A673 (cell line): ENCODE data around the gene RRAGD. TPM values are rescaled to one million over a fixed set of nuclear protein-coding genes. Genes with fewer than 3 reads are reported as not detected.

Source experiments
- BruUV-seq: library from RNA; stranded (reverse); fragments of 400-500 nt; replicated peaks from 2 replicates; lab custom pipeline; 2021; lab: Mats Ljungman, UMichigan
- CTCF ChIA-PET: fragments of 300-600 bp; sonication (Branson Sonifier 250); formaldehyde crosslinking; loops from one replicate; lab custom pipeline; 2022; ENCODE audit warnings: antibody characterized with exemption; lab: Charles Lee
- POLR2A ChIA-PET: fragments of 300-600 bp; sonication (Branson Sonifier 250); formaldehyde crosslinking; loops from one replicate; lab custom pipeline; 2022; ENCODE audit warnings: antibody characterized with exemption; ENCODE audit not compliant: low non-redundant PET; lab: Charles Lee
- DNase-seq: peaks from one replicate; pipeline ENCODE4 v3.0.0-alpha.2; 2015; ENCODE audit warnings: low spot score
- H3K27ac ChIP-seq: fragments of 200-600 bp; sonication (generic); 2 replicates; pipeline ENCODE4 v1.5.1; 2016; ENCODE audit warnings: mixed run types, low read depth, mild to moderate bottlenecking, mixed read lengths, antibody characterized with exemption, low read length; ENCODE audit not compliant: poor library complexity, severe bottlenecking
- H3K27me3 ChIP-seq: fragments of 200-600 bp; sonication (generic); replicated peaks from 2 replicates; pipeline ENCODE4 v1.6.1; 2017; ENCODE audit warnings: mixed run types, low read depth, mild to moderate bottlenecking, mixed read lengths, antibody characterized with exemption, low read length; ENCODE audit not compliant: insufficient read depth, poor library complexity
- H3K36me3 ChIP-seq: fragments of 200-600 bp; sonication (generic); 2 replicates; pipeline ENCODE4 v1.6.1; 2016; ENCODE audit warnings: mixed run types, mild to moderate bottlenecking, mixed read lengths, antibody characterized with exemption, low read length; ENCODE audit not compliant: insufficient read depth, poor library complexity, severe bottlenecking
- H3K4me1 ChIP-seq: fragments of 200-600 bp; sonication (generic); 2 replicates; pipeline ENCODE4 v1.6.1; 2017; ENCODE audit warnings: mixed run types, mild to moderate bottlenecking, mixed read lengths, antibody characterized with exemption, low read length; ENCODE audit not compliant: insufficient read depth, poor library complexity, severe bottlenecking
- H3K4me3 ChIP-seq: fragments of 200-600 bp; sonication (generic); 2 replicates; pipeline ENCODE4 v1.5.1; 2016; ENCODE audit warnings: low read depth, mixed run types, mild to moderate bottlenecking, mixed read lengths, low read length; ENCODE audit not compliant: poor library complexity, severe bottlenecking
- H3K9me3 ChIP-seq: fragments of 200-600 bp; sonication (generic); 2 replicates; pipeline ENCODE4 v1.6.1; 2016; ENCODE audit warnings: mixed run types, low read depth, mild to moderate bottlenecking, mixed read lengths, antibody characterized with exemption, low read length; ENCODE audit not compliant: poor library complexity, severe bottlenecking
- CTCF ChIP-seq: fragments of 300-800, 200-600 bp; sonication (generic); conservative IDR thresholded peaks from 2 replicates; pipeline ENCODE4 v1.5.1; 2017; ENCODE audit warnings: low read depth, mild to moderate bottlenecking, antibody characterized with exemption, low read length, moderate library complexity, mixed read lengths
- EZH2 ChIP-seq: fragments of 200-600 bp; sonication (generic); IDR thresholded peaks from 2 replicates; pipeline ENCODE4 v1.6.1; 2017; ENCODE audit warnings: borderline replicate concordance, low read depth, mild to moderate bottlenecking, mixed read lengths, antibody characterized with exemption, low read length; ENCODE audit not compliant: poor library complexity, severe bottlenecking
- intact Hi-C: fragments of 100-400 bp; cut with micrococcal nuclease; formaldehyde crosslinking; loops from one replicate; pipeline ENCODE4 v1.10.0; 2022; ENCODE audit not compliant: unreplicated experiment
- total RNA-seq: library from RNA; stranded (reverse); gene quantifications from 2 replicates; pipeline ENCODE4 v1.2.3, GENCODE V29; 2021

The RRAGD gene
- total RNA-seq, 1 experiment from 2014 or later, result 9.5 TPM

- DNase-seq, result no peak
- H3K36me3 ChIP-seq, result no peaks in the 10 kb centered on the region
- CTCF ChIA-PET, result interaction anchor here (0.6 to 0.9 kb wide), 2 partner anchors 12 to 118 kb away, joined by 4 to 7 read pairs; no protein-coding TSS in a partner anchor
- intact Hi-C loops, result no loop called here
- TF ChIP-seq CTCF, result no peak
- TF ChIP-seq EZH2, result no peak
- no TSS peak for BruUV-seq
- H3K27ac ChIP-seq, result no peak overlapping the region
- no peaks in the 10 kb centered on the region for H3K27me3 ChIP-seq
- H3K4me1 ChIP-seq, result no peaks in the 10 kb centered on the region
- H3K9me3 ChIP-seq, result no peaks in the 10 kb centered on the region
- POLR2A ChIA-PET, result no interaction called here
- no peak overlapping the region for H3K4me3 ChIP-seq
These were observed 51.6 kb downstream of the RRAGD start for GRCh38 chr6:89360415-89360999.

DNA sequence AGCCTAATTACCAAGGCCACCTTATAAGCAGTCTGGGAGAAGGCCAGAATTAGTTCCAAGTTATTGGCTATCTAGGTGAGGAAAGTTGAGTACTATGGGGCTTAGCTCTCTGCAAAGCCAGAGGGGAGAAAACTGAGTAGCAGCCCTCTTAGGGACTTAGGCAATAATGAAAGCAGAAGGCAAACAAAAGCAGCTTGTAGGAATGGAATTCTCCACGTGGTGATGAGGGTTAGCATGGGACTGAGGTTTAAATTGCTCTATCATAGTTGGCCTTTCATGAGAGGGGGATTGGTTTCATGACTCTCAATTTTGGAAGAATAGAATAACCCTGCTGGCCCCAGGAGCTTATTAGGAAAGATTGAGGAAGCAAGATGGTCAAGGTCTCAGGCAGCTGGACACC, 52.5 kb downstream of the RRAGD start:
- no peaks in the 10 kb centered on the region for H3K4me1 ChIP-seq
- CTCF ChIA-PET, result interaction anchor here (0.9 kb wide), 1 partner anchor 13 kb away, joined by 7 read pairs; no protein-coding TSS in a partner anchor
- H3K36me3 ChIP-seq, result no peaks in the 10 kb centered on the region
- H3K27me3 ChIP-seq, result no peaks in the 10 kb centered on the region
- BruUV-seq, result no TSS peak
- intact Hi-C loops, result no loop called here
- POLR2A ChIA-PET, result no interaction called here
- H3K9me3 ChIP-seq, result no peaks in the 10 kb centered on the region
- no peak overlapping the region for H3K4me3 ChIP-seq
- no peak for TF ChIP-seq CTCF
- no peak for TF ChIP-seq EZH2
- H3K27ac ChIP-seq, result no peak overlapping the region
- no peak for DNase-seq

GRCh38 chr6:89357390-89357789, 54.7 kb downstream of the RRAGD start:
- no peak overlapping the region for H3K4me3 ChIP-seq
- intact Hi-C loops, result no loop called here
- BruUV-seq, result no TSS peak
- no peaks in the 10 kb centered on the region for H3K36me3 ChIP-seq
- no peak overlapping the region for H3K27ac ChIP-seq
- TF ChIP-seq EZH2 (no peak), CTCF (no peak)
- no peak for DNase-seq
- H3K27me3 ChIP-seq, result no peaks in the 10 kb centered on the region
- peaks cover 13% of the 10 kb centered on the region for H3K4me1 ChIP-seq
- CTCF ChIA-PET, result no interaction called here
- POLR2A ChIA-PET, result no interaction called here
- H3K9me3 ChIP-seq, result no peaks in the 10 kb centered on the region
